Activated CD8-positive, alpha-beta memory T cell treated with anti-CD3 and anti-CD28 coated beads, Interleukin-2, amount 50 U/mL, for 4 hours (primary cell): ENCODE measurements around the gene TTC9C.
"Not testable (repeated sequence)": the region's sequence is repeated elsewhere in the genome, so short reads cannot be mapped to it uniquely, and the experiment has no call there.

ENCODE experiments used
- DNase-seq: peaks from one replicate; pipeline ENCODE4 v3.0.0-alpha.2; 2020

The TTC9C gene

GRCh38 chr11:62752994-62753735, 24.9 kb downstream of the TTC9C start:
- DNase-seq, result no peak

GRCh38 chr11:62753736-62754603, 25.7 kb downstream of the TTC9C start, which contains the start of gene ZBTB3:
TSS of gene ZBTB3 (minus strand) at chr11:62754160. CDS start at chr11:62753664, 496 bp downstream.
- peak; percentile 93 for DNase-seq

- DNase-seq, result no peak
Measured at GRCh38 chr11:62755086-62755615, 26.9 kb downstream of the TTC9C start.

- DNase-seq, result no peak
Measured at GRCh38 chr11:62757846-62758788, 29.8 kb downstream of the TTC9C start.

- DNase-seq, result not testable (repeated sequence)
Measured at GRCh38 chr11:62760867-62761227, 32.6 kb downstream of the TTC9C start.

GRCh38 chr11:62770778-62771143, 42.5 kb downstream of the TTC9C start:
- DNase-seq, result no peak

GRCh38 chr11:62771144-62772021, 43.1 kb downstream of the TTC9C start, which contains the start of gene TAF6L:
TSS of gene TAF6L (plus strand) at chr11:62771396. CDS start at chr11:62775784, 4,388 bp downstream.
- peak; percentile 90 for DNase-seq

- no peak for DNase-seq
Measured at GRCh38 chr11:62774407-62774806, 46.1 kb downstream of the TTC9C start.

- no peak for DNase-seq
Measured at GRCh38 chr11:62775646-62776045, 47.4 kb downstream of the TTC9C start.

GRCh38 chr11:62777389-62777788, 49.1 kb downstream of the TTC9C start:
- no peak for DNase-seq

GRCh38 chr11:62778441-62778840, 50.2 kb downstream of the TTC9C start:
- DNase-seq, result no peak

GRCh38 chr11:62782753-62783152, 54.5 kb downstream of the TTC9C start:
- no peak for DNase-seq

GRCh38 chr11:62786318-62787004, 58.2 kb downstream of the TTC9C start:
- peak; percentile 83 for DNase-seq

- DNase-seq, result peak; percentile 99
Measured at GRCh38 chr11:62787005-62787759, 58.9 kb downstream of the TTC9C start, which contains the start of gene TMEM179B. TSS of gene TMEM179B (plus strand) at chr11:62787402. CDS start at chr11:62787432, 30 bp downstream.
